ENCODE results near the gene RAF1. TPM values are rescaled to one million over a fixed set of nuclear protein-coding genes. Genes with fewer than 3 reads are reported as not detected.
A peak's percentile ranks its signal among the peaks of the same experiment; 100 is the strongest.
"Not testable (repeated sequence)": the region's sequence is repeated elsewhere in the genome, so short reads cannot be mapped to it uniquely, and the experiment has no call there.

RAF1 gene
- 92.1 TPM for total RNA-seq
- long read RNA-seq, transcript RAF1-201 (17 exons, 3,300 nt) = major isoform, 23 of 53 reads
- long read RNA-seq, partial matches to known transcripts = 9 of 53 reads
- long read RNA-seq, other reads (novel, unspliced or antisense) = 20 of 53 reads

- peak; percentile 99 for DNase-seq (ENCODE audit: low spot score)
These were observed at the start of gene RAF1 for GRCh38 chr3:12663936-12664908. TSS of gene RAF1 (minus strand) at chr3:12664117. CDS start at chr3:12618721, 45,396 bp downstream.

- no peak for DNase-seq (ENCODE audit: low spot score)
These were observed 46.1 kb upstream of the RAF1 start for GRCh38 chr3:12710062-12710461.

- DNase-seq (ENCODE audit: low spot score) = no peak
These were observed 45.4 kb upstream of the RAF1 start for GRCh38 chr3:12709334-12709733.

GRCh38 chr3:12708584-12709192 is 44.8 kb upstream of the RAF1 start:
- DNase-seq (ENCODE audit: low spot score) = no peak

- DNase-seq (ENCODE audit: low spot score) = no peak
These were observed 43.5 kb upstream of the RAF1 start for GRCh38 chr3:12707449-12707848.

- no peak for DNase-seq (ENCODE audit: low spot score)
These were observed 42.8 kb upstream of the RAF1 start for GRCh38 chr3:12706504-12707253.

GRCh38 chr3:12705981-12706380 is 42.1 kb upstream of the RAF1 start:
- DNase-seq (ENCODE audit: low spot score) = no peak

GRCh38 chr3:12705374-12705926 is 41.5 kb upstream of the RAF1 start:
- no peak for DNase-seq (ENCODE audit: low spot score)

- DNase-seq (ENCODE audit: low spot score) = no peak
These were observed 38.6 kb upstream of the RAF1 start for GRCh38 chr3:12702501-12702900.

GRCh38 chr3:12701601-12702000 is 37.7 kb upstream of the RAF1 start:
- DNase-seq (ENCODE audit: low spot score) = not testable (repeated sequence)

GRCh38 chr3:12700800-12701199 is 36.9 kb upstream of the RAF1 start:
- DNase-seq (ENCODE audit: low spot score) = no peak

- DNase-seq (ENCODE audit: low spot score) = no peak
These were observed 32.0 kb upstream of the RAF1 start for GRCh38 chr3:12695916-12696315.

GRCh38 chr3:12695112-12695511 is 31.2 kb upstream of the RAF1 start:
- no peak for DNase-seq (ENCODE audit: low spot score)

- DNase-seq (ENCODE audit: low spot score) = no peak
These were observed 28.5 kb upstream of the RAF1 start for GRCh38 chr3:12692444-12692843.

- no peak for DNase-seq (ENCODE audit: low spot score)
These were observed 26.2 kb upstream of the RAF1 start for GRCh38 chr3:12689997-12690711.

- DNase-seq (ENCODE audit: low spot score) = no peak
These were observed 24.0 kb upstream of the RAF1 start for GRCh38 chr3:12687948-12688347.

- DNase-seq (ENCODE audit: low spot score) = no peak
These were observed 22.2 kb upstream of the RAF1 start for GRCh38 chr3:12686096-12686495.

GRCh38 chr3:12681943-12682390 is 18.1 kb upstream of the RAF1 start:
- no peak for DNase-seq (ENCODE audit: low spot score)

GRCh38 chr3:12681089-12681942 is 17.4 kb upstream of the RAF1 start:
- DNase-seq (ENCODE audit: low spot score) = no peak
